Stimulated activated CD8-positive, alpha-beta memory T cell treated with anti-CD3 and anti-CD28 coated beads, Interleukin-15, amount 100 ng/mL, for 4 hours (primary cell): Measurements from ENCODE around the gene PPP2R5C.

ENCODE experiments used
- DNase-seq, 2 donors: peaks; one replicate each; pipeline ENCODE4 v3.0.0-alpha.2; 2020; ENCODE audit warnings: low read depth in 2 of 2

The PPP2R5C gene

GRCh38 chr14:101917413-101918017 is 156.0 kb downstream of the PPP2R5C start:
- DNase-seq, result no peak

- DNase-seq, result no peak
Observed at GRCh38 chr14:101918065-101918989, 156.8 kb downstream of the PPP2R5C start.

- DNase-seq, result no peak
Observed at GRCh38 chr14:101920271-101920670, 158.8 kb downstream of the PPP2R5C start.

GRCh38 chr14:101922866-101923265 is 161.4 kb downstream of the PPP2R5C start:
- no peak for DNase-seq

- DNase-seq, result no peak
Observed at GRCh38 chr14:101925152-101925551, 163.6 kb downstream of the PPP2R5C start.

GRCh38 chr14:101926085-101926484 is 164.6 kb downstream of the PPP2R5C start:
- no peak for DNase-seq

GRCh38 chr14:101926620-101927019 is 165.1 kb downstream of the PPP2R5C start:
- DNase-seq, result no peak

- no peak for DNase-seq
Observed at GRCh38 chr14:101927859-101928258, 166.3 kb downstream of the PPP2R5C start.

GRCh38 chr14:101928415-101928841 is 166.9 kb downstream of the PPP2R5C start:
- DNase-seq, result no peak

- DNase-seq, result no peak
Observed at GRCh38 chr14:101929096-101929495, 167.6 kb downstream of the PPP2R5C start.

- no peak for DNase-seq
Observed at GRCh38 chr14:101929946-101930345, 168.4 kb downstream of the PPP2R5C start.

- DNase-seq, result no peak
Observed at GRCh38 chr14:101932673-101933072, 171.2 kb downstream of the PPP2R5C start.

GRCh38 chr14:101933209-101933608 is 171.7 kb downstream of the PPP2R5C start:
- no peak for DNase-seq

GRCh38 chr14:101934601-101935150 is 173.2 kb downstream of the PPP2R5C start:
- no peak for DNase-seq

GRCh38 chr14:101937926-101938767 is 176.6 kb downstream of the PPP2R5C start:
- DNase-seq, result no peak

GRCh38 chr14:101939646-101940170 is 178.2 kb downstream of the PPP2R5C start:
- no peak for DNase-seq

- no peak for DNase-seq
Observed at GRCh38 chr14:101944451-101944850, 182.9 kb downstream of the PPP2R5C start.

- DNase-seq, result no peak
Observed at GRCh38 chr14:101945171-101945570, 183.7 kb downstream of the PPP2R5C start.

GRCh38 chr14:101947577-101947903 is 186.0 kb downstream of the PPP2R5C start:
- no peak for DNase-seq

GRCh38 chr14:101947904-101948665 is 186.6 kb downstream of the PPP2R5C start:
- peak; percentile 100 for DNase-seq

- DNase-seq, result no peak
Observed at GRCh38 chr14:101948666-101949216, 187.2 kb downstream of the PPP2R5C start.
